ENCODE measurements around the gene EXOC2. TPM values are rescaled to one million over a fixed set of nuclear protein-coding genes. Genes with fewer than 3 reads are reported as not detected.

EXOC2 gene
- total RNA-seq, 2 donors from 2014 or later = 28.1 to 35.0 TPM

DNA sequence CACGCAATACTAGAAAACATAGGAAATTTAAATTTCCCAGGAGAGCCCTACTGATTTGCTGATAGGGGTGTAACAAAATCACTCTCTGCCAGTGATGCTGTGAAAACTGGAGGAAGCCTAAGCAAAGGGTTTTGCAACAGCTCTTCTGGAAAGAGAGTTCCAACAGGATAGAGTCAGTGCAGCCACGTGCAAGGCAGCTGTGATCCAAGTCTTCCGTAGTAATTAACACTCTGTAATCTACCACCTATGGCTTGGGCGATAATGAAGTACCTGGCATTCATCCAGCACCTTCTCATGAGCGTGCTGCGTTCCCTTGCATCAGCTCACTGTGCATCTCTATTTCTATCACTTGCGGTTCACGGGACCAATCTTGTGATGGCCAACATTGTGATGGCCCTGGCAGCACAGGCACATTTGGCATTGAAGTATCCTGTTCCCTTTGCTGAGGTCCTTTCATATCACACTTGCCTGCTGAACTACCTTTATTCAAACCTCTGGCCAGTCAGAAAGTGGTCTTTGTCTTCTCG lies 253.2 kb downstream of the EXOC2 start:
- Mint-ChIP-seq H3K4me3 (no peak overlapping the region), H3K9me3 (peaks cover 10% of the 10 kb centered on the region), H3K4me1 (no peaks in the 10 kb centered on the region), H3K27me3 (ENCODE audit: insufficient read depth) (peaks cover 8% of the 10 kb centered on the region), H3K27ac (no peak overlapping the region), H3K36me3 (ENCODE audit: low read depth) (no peaks in the 10 kb centered on the region)
- Histone ChIP-seq H3K27me3 (ENCODE audit: control insufficient read depth, insufficient read depth, low read length, poor library complexity, severe bottlenecking) (no peaks in the 10 kb centered on the region), H3K4me3 (ENCODE audit: low read length) (no peak overlapping the region), H3K27ac (ENCODE audit: low read depth, low read length) (no peak overlapping the region), H3K9me3 (ENCODE audit: control insufficient read depth, low read length) (no peaks in the 10 kb centered on the region), H3K9ac (ENCODE audit: extremely low read depth, low read length, poor library complexity, severe bottlenecking) (no peak overlapping the region), H3K36me3 (ENCODE audit: control insufficient read depth, insufficient read depth, low read length) (no peaks in the 10 kb centered on the region), H3K4me1 (ENCODE audit: control insufficient read depth, insufficient read depth, low read length) (no peaks in the 10 kb centered on the region)
- DNase-seq = no peak
- 86 to 90% methylated on average over 8 to 9 of the region's 9 CpGs for WGBS, 2 experiments (ENCODE audit: insufficient coverage in 1 of 2, insufficient read length in 1 of 2)
- TF ChIP-seq, protein P1, sequence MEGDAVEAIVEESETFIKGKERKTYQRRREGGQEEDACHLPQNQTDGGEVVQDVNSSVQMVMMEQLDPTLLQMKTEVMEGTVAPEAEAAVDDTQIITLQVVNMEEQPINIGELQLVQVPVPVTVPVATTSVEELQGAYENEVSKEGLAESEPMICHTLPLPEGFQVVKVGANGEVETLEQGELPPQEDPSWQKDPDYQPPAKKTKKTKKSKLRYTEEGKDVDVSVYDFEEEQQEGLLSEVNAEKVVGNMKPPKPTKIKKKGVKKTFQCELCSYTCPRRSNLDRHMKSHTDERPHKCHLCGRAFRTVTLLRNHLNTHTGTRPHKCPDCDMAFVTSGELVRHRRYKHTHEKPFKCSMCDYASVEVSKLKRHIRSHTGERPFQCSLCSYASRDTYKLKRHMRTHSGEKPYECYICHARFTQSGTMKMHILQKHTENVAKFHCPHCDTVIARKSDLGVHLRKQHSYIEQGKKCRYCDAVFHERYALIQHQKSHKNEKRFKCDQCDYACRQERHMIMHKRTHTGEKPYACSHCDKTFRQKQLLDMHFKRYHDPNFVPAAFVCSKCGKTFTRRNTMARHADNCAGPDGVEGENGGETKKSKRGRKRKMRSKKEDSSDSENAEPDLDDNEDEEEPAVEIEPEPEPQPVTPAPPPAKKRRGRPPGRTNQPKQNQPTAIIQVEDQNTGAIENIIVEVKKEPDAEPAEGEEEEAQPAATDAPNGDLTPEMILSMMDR (conservative IDR thresholded peaks at IDR 0.05) = no peak

DNA sequence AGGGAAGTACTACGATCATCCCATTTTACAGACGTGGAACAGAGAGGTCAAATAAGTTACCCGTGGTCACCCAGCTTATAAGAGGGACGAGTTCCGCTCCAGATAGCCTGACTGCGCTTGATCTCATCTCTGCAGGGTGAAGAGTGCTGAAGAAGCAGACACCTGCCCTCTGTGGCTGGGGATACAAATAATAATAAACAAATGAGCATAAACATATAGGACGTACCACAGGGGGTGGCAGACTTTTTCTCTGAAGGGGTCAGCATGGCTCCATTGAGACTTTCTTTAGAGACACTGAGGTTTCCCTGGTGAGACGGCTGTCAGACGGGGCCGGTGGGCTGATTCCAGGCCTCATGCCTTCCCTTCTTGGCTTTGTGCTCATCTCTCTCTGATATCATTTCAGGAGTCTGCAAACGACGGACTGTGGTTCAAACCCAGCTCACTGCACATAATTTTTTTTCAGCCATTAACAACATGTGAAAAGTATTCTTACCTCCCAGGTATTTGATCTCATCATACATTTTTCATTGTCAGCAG lies 254.2 kb downstream of the EXOC2 start:
- no peak overlapping the region for H3K27ac ChIP-seq (ENCODE audit: low read depth, low read length)
- no peaks in the 10 kb centered on the region for H3K9me3 ChIP-seq (ENCODE audit: control insufficient read depth, low read length)
- peaks cover 8% of the 10 kb centered on the region for H3K27me3 Mint-ChIP-seq (ENCODE audit: insufficient read depth)
- H3K4me1 ChIP-seq (ENCODE audit: control insufficient read depth, insufficient read depth, low read length) = no peaks in the 10 kb centered on the region
- peaks cover 10% of the 10 kb centered on the region for H3K9me3 Mint-ChIP-seq
- no peaks in the 10 kb centered on the region for H3K36me3 Mint-ChIP-seq (ENCODE audit: low read depth)
- H3K4me3 ChIP-seq (ENCODE audit: low read length) = no peak overlapping the region
- no peaks in the 10 kb centered on the region for H3K27me3 ChIP-seq (ENCODE audit: control insufficient read depth, insufficient read depth, low read length, poor library complexity, severe bottlenecking)
- WGBS, 2 experiments (ENCODE audit: insufficient coverage in 1 of 2, insufficient read length in 1 of 2) = 89 to 92% methylated on average over 12 of the region's 12 CpGs
- H3K36me3 ChIP-seq (ENCODE audit: control insufficient read depth, insufficient read depth, low read length) = no peaks in the 10 kb centered on the region
- H3K4me1 Mint-ChIP-seq = no peaks in the 10 kb centered on the region
- TF ChIP-seq, protein P1 (conservative IDR thresholded peaks at IDR 0.05) = no peak
- no peak overlapping the region for H3K9ac ChIP-seq (ENCODE audit: extremely low read depth, low read length, poor library complexity, severe bottlenecking)
- H3K4me3 Mint-ChIP-seq = no peak overlapping the region
- DNase-seq = no peak
- H3K27ac Mint-ChIP-seq = no peak overlapping the region

DNA sequence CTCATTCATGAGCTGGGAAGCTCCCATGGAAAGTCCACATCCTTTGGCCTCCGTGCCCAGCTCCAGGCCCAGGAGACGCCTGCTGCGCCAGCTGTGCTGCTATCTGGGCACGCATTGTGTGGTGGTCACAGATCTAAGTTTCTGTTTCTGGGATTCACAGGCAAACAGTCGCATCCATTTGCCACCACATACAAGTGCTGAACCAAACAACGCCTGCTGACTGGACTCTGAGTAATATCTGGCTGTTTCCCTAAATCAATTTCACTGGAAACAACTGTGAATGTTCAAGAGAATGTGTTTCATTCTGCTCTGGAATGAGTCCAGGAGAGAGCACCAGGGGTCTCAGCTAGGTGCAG lies 255.9 kb downstream of the EXOC2 start:
- Histone ChIP-seq H3K4me1 (ENCODE audit: control insufficient read depth, insufficient read depth, low read length) (no peaks in the 10 kb centered on the region), H3K4me3 (ENCODE audit: low read length) (no peak overlapping the region), H3K9ac (ENCODE audit: extremely low read depth, low read length, poor library complexity, severe bottlenecking) (no peak overlapping the region), H3K9me3 (ENCODE audit: control insufficient read depth, low read length) (no peaks in the 10 kb centered on the region), H3K36me3 (ENCODE audit: control insufficient read depth, insufficient read depth, low read length) (no peaks in the 10 kb centered on the region), H3K27me3 (ENCODE audit: control insufficient read depth, insufficient read depth, low read length, poor library complexity, severe bottlenecking) (no peaks in the 10 kb centered on the region), H3K27ac (ENCODE audit: low read depth, low read length) (no peak overlapping the region)
- DNase-seq = no peak
- peaks cover 8% of the 10 kb centered on the region for H3K27me3 Mint-ChIP-seq (ENCODE audit: insufficient read depth)
- no peak overlapping the region for H3K4me3 Mint-ChIP-seq
- H3K27ac Mint-ChIP-seq = no peak overlapping the region
- peaks cover 10% of the 10 kb centered on the region for H3K9me3 Mint-ChIP-seq
- WGBS, 2 experiments (ENCODE audit: insufficient coverage in 1 of 2, insufficient read length in 1 of 2) = 90 to 95% methylated on average over 4 to 6 of the region's 6 CpGs
- H3K36me3 Mint-ChIP-seq (ENCODE audit: low read depth) = no peaks in the 10 kb centered on the region
- TF ChIP-seq, protein P1 (conservative IDR thresholded peaks at IDR 0.05) = no peak
- H3K4me1 Mint-ChIP-seq = no peaks in the 10 kb centered on the region

Measured in endodermal cell (in vitro differentiated cells).